HG03196 (cell line): ENCODE data around the gene B4GALT2.

Source experiments
- ATAC-seq: cut with Tn5 transposase; IDR thresholded peaks from one replicate; pipeline ENCODE4 v1.9.1; 2021; ENCODE audit not compliant: unreplicated experiment

B4GALT2 gene

GRCh38 chr1:43978551-43979260 lies at the start of gene B4GALT2:
TSS of gene B4GALT2 (plus strand) at chr1:43979210. CDS start at chr1:43981161, 1,951 bp downstream.
- no peak for ATAC-seq

GRCh38 chr1:43930168-43930948 lies 48.7 kb upstream of the B4GALT2 start:
- ATAC-seq: no peak

GRCh38 chr1:43930949-43931275 lies 48.1 kb upstream of the B4GALT2 start:
- ATAC-seq: no peak

GRCh38 chr1:43931711-43932660 lies 47.0 kb upstream of the B4GALT2 start:
- ATAC-seq: no peak

- ATAC-seq: no peak
These were observed 46.1 kb upstream of the B4GALT2 start for GRCh38 chr1:43932786-43933385.

- no peak for ATAC-seq
These were observed 45.5 kb upstream of the B4GALT2 start, which contains the start of gene ARTN for GRCh38 chr1:43933386-43934100. TSS of gene ARTN (plus strand) at chr1:43933801. CDS start at chr1:43935657, 1,856 bp downstream.

- no peak for ATAC-seq
These were observed 44.7 kb upstream of the B4GALT2 start for GRCh38 chr1:43934101-43934985.

GRCh38 chr1:43934986-43935324 lies 44.1 kb upstream of the B4GALT2 start:
- no peak for ATAC-seq

GRCh38 chr1:43935711-43936427 lies 43.1 kb upstream of the B4GALT2 start:
- ATAC-seq: no peak

GRCh38 chr1:43936431-43937151 lies 42.4 kb upstream of the B4GALT2 start:
- ATAC-seq: no peak

GRCh38 chr1:43937179-43937865 lies 41.7 kb upstream of the B4GALT2 start:
- no peak for ATAC-seq

- no peak for ATAC-seq
These were observed 40.6 kb upstream of the B4GALT2 start for GRCh38 chr1:43938383-43938782.

GRCh38 chr1:43938892-43939587 lies 40.0 kb upstream of the B4GALT2 start:
- no peak for ATAC-seq

- ATAC-seq: no peak
These were observed 36.6 kb upstream of the B4GALT2 start for GRCh38 chr1:43942411-43942810.

- ATAC-seq: no peak
These were observed 34.1 kb upstream of the B4GALT2 start for GRCh38 chr1:43944860-43945259.

GRCh38 chr1:43945674-43946235 lies 33.3 kb upstream of the B4GALT2 start:
- no peak for ATAC-seq
